HEK293 (cell line): ENCODE measurements around the gene RWDD4.

Experiments
- ATF2 ChIP-seq: fragments of 450-650 bp; formaldehyde crosslinking; IDR thresholded peaks from 2 replicates; pipeline ENCODE4 v1.5.1; 2016; ENCODE audit warnings: missing biosample characterization, missing genetic modification characterization, low read depth
- CTCF ChIP-seq: fragments of 450-650 bp; formaldehyde crosslinking; IDR thresholded peaks from 2 replicates; pipeline ENCODE4 v1.5.1; 2016; ENCODE audit warnings: missing biosample characterization, missing genetic modification characterization
- PATZ1 ChIP-seq: fragments of 450-650 bp; formaldehyde crosslinking; IDR thresholded peaks from 2 replicates; pipeline ENCODE4 v1.5.1; 2016; ENCODE audit warnings: missing biosample characterization, missing genetic modification characterization
- REST ChIP-seq: fragments of 450-650 bp; formaldehyde crosslinking; IDR thresholded peaks from 2 replicates; pipeline ENCODE4 v1.5.1; 2016; ENCODE audit warnings: missing biosample characterization, missing genetic modification characterization
- SETDB1 ChIP-seq: IDR thresholded peaks from one replicate; pipeline ENCODE4 v1.6.1; 2017; ENCODE audit warnings: mild to moderate bottlenecking, low read length, moderate library complexity, mixed read lengths; ENCODE audit not compliant: insufficient read length
- YY1 ChIP-seq: fragments of 450-650 bp; formaldehyde crosslinking; IDR thresholded peaks from 2 replicates; pipeline ENCODE4 v1.5.1; 2018; ENCODE audit warnings: missing biosample characterization, missing genetic modification characterization
- YY2 ChIP-seq: fragments of 450-650 bp; formaldehyde crosslinking; IDR thresholded peaks from 2 replicates; pipeline ENCODE4 v1.5.1; 2016; ENCODE audit warnings: missing biosample characterization, missing genetic modification characterization
- ZBTB7A ChIP-seq: fragments of 450-650 bp; formaldehyde crosslinking; IDR thresholded peaks from 2 replicates; pipeline ENCODE4 v1.5.1; 2016; ENCODE audit warnings: low read depth, missing biosample characterization, missing genetic modification characterization
- ZNF2 ChIP-seq: fragments of 450-650 bp; formaldehyde crosslinking; IDR thresholded peaks from 2 replicates; pipeline ENCODE4 v1.5.1; 2016; ENCODE audit warnings: missing biosample characterization, missing genetic modification characterization
- ZNF23 ChIP-seq: fragments of 450-650 bp; formaldehyde crosslinking; IDR thresholded peaks from 2 replicates; pipeline ENCODE4 v1.5.1; 2016; ENCODE audit warnings: missing biosample characterization, missing genetic modification characterization, borderline replicate concordance
- ZNF350 ChIP-seq: fragments of 450-650 bp; formaldehyde crosslinking; IDR thresholded peaks from 2 replicates; pipeline ENCODE4 v1.5.0; 2017; ENCODE audit warnings: missing biosample characterization, mild to moderate bottlenecking, missing genetic modification characterization
- ZNF629 ChIP-seq: fragments of 450-650 bp; formaldehyde crosslinking; IDR thresholded peaks from 2 replicates; pipeline ENCODE4 v1.5.1; 2017; ENCODE audit warnings: missing biosample characterization, missing genetic modification characterization
- ZSCAN5A ChIP-seq: fragments of 450-650 bp; formaldehyde crosslinking; IDR thresholded peaks from 2 replicates; pipeline ENCODE4 v1.5.1; 2016; ENCODE audit warnings: missing biosample characterization, missing genetic modification characterization

GRCh38 chr4:183631577-183632198 lies 27.3 kb downstream of the RWDD4 start:
- no peak for TF ChIP-seq ZSCAN5A (tag by site-specific recombination)
- no peak for TF ChIP-seq YY2 (tag by site-specific recombination)
- no peak for TF ChIP-seq SETDB1
- no peak for TF ChIP-seq ZNF2
- no peak for TF ChIP-seq ATF2 (tag by site-specific recombination)
- TF ChIP-seq ZNF350 (tag by site-specific recombination), result no peak
- TF ChIP-seq CTCF, result no peak
- TF ChIP-seq YY1 (tag by site-specific recombination), result no peak
- no peak for TF ChIP-seq ZNF23 (tag by site-specific recombination)
- TF ChIP-seq ZBTB7A (tag by site-specific recombination), result no peak
- no peak for TF ChIP-seq REST (tag by site-specific recombination)
- no peak for TF ChIP-seq PATZ1 (tag by site-specific recombination)
- TF ChIP-seq ZNF629 (tag by site-specific recombination), result no peak
